HG03139 (cell line): ENCODE results near the gene TMF1.
A peak's percentile ranks its signal among the peaks of the same experiment; 100 is the strongest.

Source experiments
- ATAC-seq: cut with Tn5 transposase; IDR thresholded peaks from one replicate; pipeline ENCODE4 v1.9.1; 2021; ENCODE audit not compliant: unreplicated experiment

TMF1 gene

DNA sequence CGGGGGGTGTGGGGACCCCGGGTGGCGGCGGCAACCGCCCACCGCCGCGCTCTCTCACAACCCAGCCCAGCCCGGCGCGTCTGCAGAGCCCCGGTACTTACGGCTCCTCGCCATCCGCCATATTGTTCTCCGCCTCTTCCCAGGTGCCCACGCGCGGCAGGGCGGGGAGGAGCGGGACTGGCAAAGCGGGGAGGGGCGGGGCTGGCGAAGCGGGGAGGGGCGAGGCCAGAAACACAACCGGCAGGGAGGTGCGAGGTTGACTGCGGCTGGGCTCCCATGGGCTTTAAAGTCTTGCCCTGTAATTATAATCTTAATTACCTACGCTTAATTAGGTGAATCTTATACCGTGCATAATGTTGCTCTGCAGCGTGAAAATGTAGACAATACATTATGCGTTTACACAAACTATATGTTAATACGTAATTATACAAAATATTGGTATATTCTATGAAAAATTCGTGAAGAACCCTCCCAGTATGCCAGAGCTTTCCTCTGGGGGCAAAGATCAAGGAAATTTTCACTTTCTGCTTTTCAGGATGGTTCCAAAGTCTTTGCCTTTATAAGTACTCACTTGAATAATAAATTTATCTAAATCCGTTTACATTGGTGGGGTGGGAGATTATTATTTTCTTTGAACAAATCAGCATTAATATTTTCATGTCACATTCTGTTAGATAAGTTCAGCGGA is 28.2 kb upstream of the TMF1 start, which contains the start of gene UBA3:
TSS of gene UBA3 (minus strand) at position 133 of the 688 bp plus-strand sequence. CDS start at position 121, 12 bp downstream.
- peak; percentile 46 for ATAC-seq

GRCh38 chr3:69079269-69080159 is 27.4 kb upstream of the TMF1 start:
- ATAC-seq, result no peak

DNA sequence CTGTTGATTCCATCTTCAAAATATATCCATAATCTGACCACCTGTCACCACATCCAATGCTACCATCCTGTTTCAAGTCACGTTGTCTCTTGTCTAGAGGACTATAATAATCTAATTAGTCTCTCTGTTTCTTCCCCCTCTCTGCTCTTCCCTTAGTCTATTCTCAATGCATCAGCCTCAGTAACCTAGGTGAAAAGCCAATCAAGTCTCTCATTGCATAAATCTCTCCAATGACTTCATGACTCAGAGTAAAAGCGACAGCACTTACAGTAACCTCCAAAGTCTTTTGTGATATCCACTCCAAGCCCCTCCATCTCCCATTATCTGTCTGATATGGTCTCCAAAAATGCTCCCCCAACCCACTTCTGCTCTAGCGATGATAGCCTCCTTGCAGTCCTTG is 20.8 kb upstream of the TMF1 start:
- ATAC-seq, result no peak

DNA sequence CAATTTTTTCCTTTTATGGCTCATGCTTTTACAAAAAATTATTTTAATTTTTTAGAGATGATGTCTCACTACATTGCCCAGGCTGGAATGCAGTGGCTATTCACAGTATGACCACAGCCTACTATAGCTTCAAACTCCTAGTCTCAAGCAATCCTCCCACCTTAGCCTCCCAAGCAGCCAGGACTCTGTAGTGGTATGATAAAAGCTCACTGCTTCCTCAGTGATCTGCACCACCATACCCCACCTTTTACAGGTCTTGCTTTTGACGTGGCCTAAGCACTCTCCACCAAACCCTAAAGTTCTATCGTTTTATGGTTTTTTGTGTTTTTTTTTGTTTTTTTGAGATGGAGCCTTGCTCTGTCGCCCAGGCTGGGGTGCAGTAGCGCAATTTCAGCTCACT is 14.0 kb upstream of the TMF1 start:
- no peak for ATAC-seq

DNA sequence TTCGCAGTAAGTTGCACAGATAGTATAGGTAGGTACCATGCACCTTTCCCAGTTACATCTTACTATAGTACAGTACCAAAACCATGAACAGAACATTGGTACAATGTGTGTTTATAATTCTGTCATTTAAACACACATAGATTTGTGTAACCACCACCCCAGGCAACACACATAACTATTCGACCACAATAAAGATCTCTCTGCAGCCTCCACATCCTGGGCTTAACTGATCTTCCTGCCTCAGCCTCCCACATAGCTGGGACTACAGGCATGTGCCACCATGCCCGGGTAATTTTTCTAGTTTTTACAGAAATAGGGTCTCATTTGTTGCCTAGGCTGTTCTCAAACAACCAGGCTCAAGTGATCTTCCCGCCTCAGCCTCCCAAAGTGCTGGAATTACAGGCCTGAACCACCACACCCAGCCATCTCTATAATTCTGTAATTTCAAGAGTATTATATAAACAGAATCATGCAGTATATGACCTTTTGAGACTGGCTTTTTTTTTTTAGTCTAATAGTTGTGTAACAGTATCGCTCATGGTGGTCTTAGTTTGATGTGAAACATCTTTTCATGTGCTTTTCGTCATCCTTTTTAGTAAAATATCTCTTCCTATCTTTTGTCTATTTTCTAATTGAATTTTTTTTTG is 13.3 kb upstream of the TMF1 start:
- ATAC-seq, result no peak

GRCh38 chr3:69063636-69064035 is 11.5 kb upstream of the TMF1 start:
- no peak for ATAC-seq

- no peak for ATAC-seq
Observed at GRCh38 chr3:69059688-69060087, 7.6 kb upstream of the TMF1 start.

DNA sequence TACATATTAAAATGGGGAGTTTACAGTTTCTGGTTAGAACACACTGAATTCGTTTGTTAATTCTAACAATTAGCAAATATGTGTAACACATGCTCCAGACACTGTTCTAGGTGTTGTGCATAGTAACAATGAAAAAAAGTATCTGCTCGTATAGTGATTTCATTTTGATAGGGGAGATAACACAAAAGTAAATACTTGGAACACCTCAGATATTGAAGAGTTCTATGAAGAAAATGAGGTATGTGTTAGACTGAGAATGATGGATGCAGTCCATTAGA is 6.8 kb upstream of the TMF1 start:
- no peak for ATAC-seq

- ATAC-seq, result peak; percentile 95
Observed at GRCh38 chr3:69058180-69058946, 6.2 kb upstream of the TMF1 start.

DNA sequence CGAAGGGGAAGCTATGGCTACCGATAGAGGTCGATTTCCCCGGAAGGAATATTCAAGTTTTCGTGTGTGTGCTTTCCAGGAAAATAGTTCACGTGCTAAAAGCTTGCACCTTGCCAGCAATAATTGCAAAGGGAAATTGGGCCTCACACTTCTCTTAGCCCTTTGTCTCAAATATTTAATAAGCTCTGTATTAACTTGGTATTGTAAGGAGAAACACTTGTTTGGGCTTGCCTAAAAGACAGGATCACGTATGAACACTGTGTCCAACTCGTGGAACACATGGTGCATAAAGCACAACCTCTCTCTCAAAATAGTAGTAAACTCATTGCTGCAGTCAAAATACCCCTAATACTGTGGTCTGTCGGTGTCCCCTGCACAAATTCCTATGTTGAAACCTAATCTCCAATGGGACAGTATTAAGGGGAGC is 352 bp upstream of the TMF1 start:
- ATAC-seq, result no peak

DNA sequence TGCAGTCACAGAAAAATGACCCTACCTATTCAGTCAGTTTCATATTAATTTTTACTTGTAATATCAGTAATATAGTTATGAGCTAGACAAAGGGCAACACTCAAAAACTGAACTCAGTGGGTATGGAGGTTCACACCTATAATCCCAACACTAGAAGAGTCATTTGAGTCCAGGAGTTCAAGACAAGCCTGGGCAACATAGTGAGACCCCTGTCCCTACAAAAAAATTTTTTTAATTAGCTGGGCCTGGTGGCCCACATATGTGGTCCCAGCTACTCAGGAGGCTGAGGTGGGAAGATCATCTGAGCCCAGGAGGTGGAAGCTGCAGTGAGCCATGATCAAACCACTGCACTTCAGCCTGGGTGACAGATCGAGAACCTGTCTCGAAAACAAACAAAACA is 3.1 kb downstream of the TMF1 start:
- ATAC-seq, result no peak

DNA sequence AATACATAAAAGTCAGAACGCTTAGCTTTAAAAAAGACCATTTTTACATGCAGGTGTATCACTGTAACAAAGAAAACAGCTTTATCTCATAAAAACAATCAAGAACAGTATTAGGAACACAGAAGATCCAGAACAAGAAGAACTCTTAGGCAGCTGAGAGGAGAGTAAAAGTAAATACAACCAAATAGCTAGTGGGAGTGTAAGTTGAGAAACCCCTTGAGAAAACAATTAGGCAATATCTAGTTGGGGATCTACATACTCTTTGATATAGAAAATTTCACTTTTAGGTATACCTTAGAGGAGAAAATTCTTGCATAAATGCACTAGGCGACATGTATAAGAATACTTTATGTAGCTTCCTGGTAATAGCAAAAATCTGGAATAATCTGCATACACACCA is 7.5 kb downstream of the TMF1 start:
- no peak for ATAC-seq

- ATAC-seq, result no peak
Observed at GRCh38 chr3:69033470-69033869, 18.7 kb downstream of the TMF1 start.

DNA sequence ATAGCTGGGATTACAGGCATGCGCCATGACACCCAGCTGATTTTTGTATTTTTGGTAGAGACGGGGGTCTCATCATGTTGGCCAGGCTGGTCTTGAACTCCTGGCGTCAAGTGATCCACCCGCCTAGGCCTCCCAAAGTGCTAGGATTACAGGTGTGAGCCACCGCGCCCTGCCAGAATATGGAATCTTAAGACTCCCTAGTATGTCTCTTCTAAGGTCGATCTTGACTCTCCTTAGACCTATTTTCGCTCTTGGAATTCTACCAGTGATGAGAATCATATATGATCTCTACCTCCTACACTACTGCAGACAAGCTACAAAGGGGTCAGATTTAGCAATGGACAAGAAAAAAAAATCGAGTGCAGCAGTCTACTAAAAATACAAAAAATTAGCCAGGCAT is 19.4 kb downstream of the TMF1 start:
- no peak for ATAC-seq

GRCh38 chr3:69032142-69032541 is 20.0 kb downstream of the TMF1 start:
- no peak for ATAC-seq

DNA sequence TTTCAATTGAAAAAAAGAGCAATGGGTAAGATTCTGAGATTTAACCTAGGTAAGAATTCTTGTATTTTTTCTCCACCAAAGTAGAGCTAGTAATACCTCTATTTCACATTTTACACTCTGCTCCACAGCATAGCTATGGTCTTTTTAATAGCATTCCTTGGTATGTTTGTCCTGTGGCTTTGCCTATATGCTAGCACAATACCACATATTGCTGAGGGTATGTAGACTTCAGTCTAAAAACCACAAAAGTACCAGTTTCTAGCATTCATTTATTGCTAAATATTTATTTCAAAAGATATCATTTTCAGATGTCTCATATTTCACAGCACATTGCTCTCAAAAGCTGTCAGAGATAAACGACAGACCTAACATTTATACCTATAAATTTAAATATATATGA is 20.5 kb downstream of the TMF1 start:
- no peak for ATAC-seq

DNA sequence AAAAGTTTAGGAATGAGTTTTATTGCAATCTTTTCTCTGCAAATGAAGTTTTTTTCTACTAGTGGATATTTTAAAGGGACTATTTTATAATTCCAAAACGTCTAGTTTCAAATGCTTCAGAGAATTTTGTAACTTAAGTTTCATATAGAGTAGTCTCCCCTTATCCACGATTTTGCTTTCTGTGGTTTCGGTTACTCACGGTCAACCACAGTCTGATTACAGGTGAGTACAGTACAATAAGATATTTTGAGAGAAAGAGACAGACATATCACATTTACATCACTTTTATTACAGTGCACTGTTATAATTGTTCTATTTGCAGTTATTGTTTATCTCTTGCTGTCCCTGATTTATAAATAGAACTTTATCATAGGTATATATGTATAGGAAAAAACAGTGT is 31.3 kb downstream of the TMF1 start:
- no peak for ATAC-seq

DNA sequence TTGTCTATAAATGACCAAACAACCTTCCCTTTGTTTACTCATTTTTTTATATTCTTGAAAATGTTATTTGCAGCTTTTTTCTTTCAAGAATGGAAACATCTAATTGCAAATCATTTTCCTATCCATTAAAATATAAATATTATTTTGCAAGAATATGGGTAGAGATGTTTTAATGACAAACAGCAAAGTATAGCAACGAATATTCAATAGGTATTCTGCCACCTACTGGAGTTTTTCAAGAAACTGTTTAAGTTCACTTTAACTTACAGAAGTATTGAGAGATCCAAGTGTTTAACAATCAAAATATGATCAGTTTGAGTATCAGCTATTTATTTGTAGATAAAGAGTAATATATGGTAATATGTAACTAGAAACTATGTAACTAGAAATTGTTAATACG is 31.7 kb downstream of the TMF1 start:
- ATAC-seq, result no peak

GRCh38 chr3:69016901-69017300 is 35.2 kb downstream of the TMF1 start:
- ATAC-seq, result no peak

- no peak for ATAC-seq
Observed at GRCh38 chr3:69016102-69016501, 36.0 kb downstream of the TMF1 start.

DNA sequence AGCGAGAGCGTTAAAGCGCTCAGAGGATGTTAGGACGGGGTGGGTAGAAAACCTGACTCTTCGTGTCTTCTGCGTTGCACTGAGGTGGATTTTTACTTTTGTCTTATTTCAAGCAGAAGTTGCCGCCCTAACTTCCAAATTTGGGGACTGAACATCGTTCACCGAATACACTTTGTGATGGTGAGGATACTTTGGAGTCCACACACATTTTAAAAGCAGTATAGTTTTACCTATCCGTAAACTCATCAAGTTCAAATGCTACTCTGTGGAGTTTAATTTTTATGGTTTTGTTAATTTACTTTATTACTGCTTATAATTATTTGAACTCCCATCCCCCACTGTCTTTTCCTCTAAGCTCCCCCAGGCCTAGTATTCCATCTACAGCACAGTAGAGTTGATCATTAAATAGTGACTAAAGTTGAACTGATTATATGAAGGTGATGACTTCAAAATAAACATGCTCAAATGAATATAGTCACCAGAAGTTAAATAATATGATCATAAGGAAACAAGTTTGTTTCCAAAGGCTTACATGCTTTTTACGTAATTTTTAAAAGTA is 38.0 kb downstream of the TMF1 start:
- ATAC-seq, result no peak
